HCT116 (cell line): ENCODE measurements around the gene C9orf72. TPM values are rescaled to one million over a fixed set of nuclear protein-coding genes. Genes with fewer than 3 reads are reported as not detected.

ENCODE experiments used
- ATAC-seq: fragments of 200-7000 bp; cut with Tn5 transposase; 2 replicates; pipeline ENCODE4 v1.9.1; 2020; ENCODE audit warnings: mild to moderate bottlenecking, moderate library complexity
- BruUV-seq: library from RNA; stranded (reverse); fragments of 400-500 nt; replicated peaks from 2 replicates; lab custom pipeline; 2021; lab: Mats Ljungman, UMichigan
- CTCF ChIA-PET: fragments of 300-600 bp; sonication (Branson Sonifier 250); formaldehyde crosslinking; loops from one replicate; lab custom pipeline; 2021; ENCODE audit warnings: antibody characterized with exemption; lab: Charles Lee
- POLR2A ChIA-PET: fragments of 300-600, 350-600 bp; sonication (Branson Sonifier 250); formaldehyde crosslinking; loops from one replicate; lab custom pipeline; 2021; ENCODE audit warnings: antibody characterized with exemption; lab: Charles Lee
- RAD21 ChIA-PET, 2 experiments: fragments of 300-600 bp; sonication (Branson Sonifier 250); formaldehyde crosslinking; loops; one replicate each; lab custom pipeline; 2023; ENCODE audit warnings: low total read pairs in 2 of 2; ENCODE audit not compliant: uncharacterized antibody in 2 of 2, unreplicated experiment in 2 of 2, low non-redundant PET in 1 of 2; lab: Charles Lee
- DNase-seq: peaks from one replicate; pipeline ENCODE4 v3.0.0-alpha.2; 2010; ENCODE audit warnings: low read depth, low spot score
- H2AFZ ChIP-seq: fragments of 200-600 bp; shearing (Covaris generic), sonication (generic); 2 replicates; pipeline ENCODE4 v1.6.1; 2017; ENCODE audit warnings: low read depth, mixed run types, mixed read lengths, antibody characterized with exemption, low read length; ENCODE audit not compliant: poor library complexity, severe bottlenecking
- H3K27ac ChIP-seq: 2 replicates; pipeline ENCODE4 v1.5.1; 2012; ENCODE audit warnings: low read depth, low read length
- H3K27me3 ChIP-seq: fragments of 200-600 bp; sonication (generic); 2 replicates; pipeline ENCODE4 v1.6.1; 2016; ENCODE audit warnings: mixed run types, low read length, mixed read lengths; ENCODE audit not compliant: insufficient read depth
- H3K36me3 ChIP-seq, 2 experiments: fragments of 200-500 bp in 1 of 2; fragments of 200-600 bp in 1 of 2; sonication (Bioruptor generic) in 1 of 2; sonication (generic) in 1 of 2; 2 replicates each; pipeline versions ENCODE4 v1.5.1 to v1.6.1; 2014 to 2016; ENCODE audit warnings: low read length in 2 of 2, inconsistent platforms in 1 of 2, mixed read lengths in 1 of 2, mixed run types in 1 of 2; ENCODE audit not compliant: insufficient read depth in 2 of 2, control insufficient read depth in 1 of 2
- H3K4me1 ChIP-seq, 2 experiments: fragments of 200-600 bp in 1 of 2; sonication (generic) in 1 of 2; 2 replicates each; pipeline versions ENCODE4 v1.5.1 to v1.6.1; 2012 to 2017; ENCODE audit warnings: low read length in 2 of 2, inconsistent platforms in 1 of 2, mild to moderate bottlenecking in 1 of 2, mixed read lengths in 1 of 2, mixed run types in 1 of 2, moderate library complexity in 1 of 2; ENCODE audit not compliant: insufficient read depth in 2 of 2, control insufficient read depth in 1 of 2
- H3K4me2 ChIP-seq: fragments of 200-600 bp; sonication (generic); 2 replicates; pipeline ENCODE4 v1.6.1; 2017; ENCODE audit warnings: mixed run types, low read length, mixed read lengths
- H3K4me3 ChIP-seq, 2 experiments: fragments of 200-600 bp in 1 of 2; sonication (generic) in 1 of 2; replicated peaks in 1 of 2; 2 replicates each; pipeline ENCODE4 v1.5.1; 2011 to 2016; ENCODE audit warnings: low read length in 2 of 2, control low read depth in 1 of 2, low read depth in 1 of 2, mild to moderate bottlenecking in 1 of 2, mixed read lengths in 1 of 2, mixed run types in 1 of 2
- H3K79me2 ChIP-seq: fragments of 200-600 bp; sonication (generic); 2 replicates; pipeline ENCODE4 v1.6.1; 2017; ENCODE audit warnings: mild to moderate bottlenecking, mixed run types, low read length, moderate library complexity, mixed read lengths; ENCODE audit not compliant: insufficient read depth
- H3K9ac ChIP-seq: fragments of 200-600 bp; sonication (generic); 2 replicates; pipeline ENCODE4 v1.6.1; 2016; ENCODE audit warnings: low read length, mixed read lengths
- H3K9me2 ChIP-seq: fragments of 200-600 bp; sonication (generic), shearing (Covaris generic); 2 replicates; pipeline ENCODE4 v1.6.1; 2017; ENCODE audit warnings: mixed run types, mild to moderate bottlenecking, moderate library complexity; ENCODE audit not compliant: insufficient read depth
- H3K9me3 ChIP-seq, 2 experiments: fragments of 200-500 bp in 1 of 2; fragments of 200-600 bp in 1 of 2; sonication (Bioruptor generic) in 1 of 2; sonication (generic) in 1 of 2; 2 replicates each; pipeline ENCODE4 v1.6.1; 2014 to 2017; ENCODE audit warnings: low read length in 2 of 2, mixed read lengths in 2 of 2, inconsistent platforms in 1 of 2, low read depth in 1 of 2, mild to moderate bottlenecking in 1 of 2, mixed run types in 1 of 2, moderate library complexity in 1 of 2; ENCODE audit not compliant: control insufficient read depth in 1 of 2, insufficient read depth in 1 of 2
- H4K20me1 ChIP-seq: fragments of 200-600 bp; sonication (generic), shearing (Covaris generic); 2 replicates; pipeline ENCODE4 v1.6.1; 2017; ENCODE audit warnings: mixed run types, mild to moderate bottlenecking, moderate library complexity; ENCODE audit not compliant: insufficient read depth
- ATF3 ChIP-seq: IDR thresholded peaks from 2 replicates; pipeline ENCODE4 v1.6.1; 2012
- CEBPB ChIP-seq: IDR thresholded peaks from 2 replicates; pipeline ENCODE4 v1.6.1; 2012; ENCODE audit warnings: low read depth
- ELF1 ChIP-seq: IDR thresholded peaks from 2 replicates; pipeline ENCODE4 v1.6.1; 2012; ENCODE audit warnings: low read depth, borderline replicate concordance
- EZH2 ChIP-seq: fragments of 200-600 bp; sonication (generic); IDR thresholded peaks from 2 replicates; pipeline ENCODE4 v1.6.1; 2017; ENCODE audit warnings: antibody characterized with exemption, mixed run types
- EZH2phosphoT487 ChIP-seq: fragments of 200-600 bp; IDR thresholded peaks from 2 replicates; pipeline ENCODE4 v1.6.1; 2018; ENCODE audit warnings: antibody characterized with exemption, borderline replicate concordance
- POLR2AphosphoS5 ChIP-seq: IDR thresholded peaks from 2 replicates; pipeline ENCODE4 v1.6.1; 2011; ENCODE audit warnings: mild to moderate bottlenecking, low read depth, low read length, moderate library complexity
- RAD21 ChIP-seq: IDR thresholded peaks from 2 replicates; pipeline ENCODE4 v1.6.1; 2012; ENCODE audit warnings: low read depth, mild to moderate bottlenecking
- SIN3A ChIP-seq: IDR thresholded peaks from 2 replicates; pipeline ENCODE4 v1.6.1; 2012; ENCODE audit warnings: low read depth
- SRF ChIP-seq: IDR thresholded peaks from 2 replicates; pipeline ENCODE4 v1.6.1; 2012; ENCODE audit warnings: low read depth
- intact Hi-C: fragments of 100-400 bp; cut with micrococcal nuclease; formaldehyde crosslinking; loops from 2 replicates; pipeline ENCODE4 v1.10.0; 2022
- total RNA-seq: library from RNA; stranded (reverse); gene quantifications from one replicate; pipeline ENCODE4 v1.2.1, GENCODE V29; 2021; ENCODE audit not compliant: unreplicated experiment
- TF ChIP-seq, protein P1 (sequence below): IDR thresholded peaks from 2 replicates; pipeline ENCODE4 v1.6.1; 2011; ENCODE audit warnings: mild to moderate bottlenecking, low read length, moderate library complexity; ENCODE audit not compliant: insufficient replicate concordance; ENCODE audit errors: extremely low read depth

Gene C9orf72
- total RNA-seq, 1 experiment from 2014 or later = 12.0 TPM

GRCh38 chr9:27534658-27535209 lies 38.5 kb downstream of the C9orf72 start (continued):
- TF ChIP-seq ELF1 (no peak), SRF (no peak), SIN3A (no peak), POLR2AphosphoS5 (no peak), ATF3 (no peak), EZH2 (no peak)
- TF ChIP-seq, all 23 proteins: peak for 0

DNA sequence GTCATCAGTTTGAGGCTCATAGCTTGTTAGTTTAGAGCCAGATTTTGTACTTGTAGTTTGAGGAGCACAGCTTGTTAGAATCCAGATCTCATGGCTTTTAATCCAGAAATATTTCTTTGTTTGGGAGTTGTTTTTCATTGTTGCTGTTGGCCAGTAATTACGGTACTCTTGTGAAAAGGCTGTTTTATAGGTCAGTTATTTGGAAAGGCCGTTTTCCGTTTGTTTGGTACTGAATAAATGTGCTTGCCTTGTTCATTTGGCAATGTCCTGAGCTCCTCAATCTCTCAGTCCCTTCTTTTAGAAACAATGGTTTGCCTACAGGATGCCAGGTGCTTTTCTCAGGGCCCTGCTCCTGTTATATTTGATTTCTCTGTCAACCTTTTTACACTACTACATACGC lies 39.1 kb downstream of the C9orf72 start:
- DNase-seq (no peak), ATAC-seq (no peak)
- no peak for TF ChIP-seq EZH2phosphoT487
- H3K36me3 ChIP-seq = no peaks in the 10 kb centered on the region
- no peak overlapping the region for H3K9ac ChIP-seq
- ChIA-PET CTCF (interaction anchor here (0.6 to 1.4 kb wide), 2 partner anchors 14 to 201 kb away, joined by 3 read pairs; no protein-coding TSS in a partner anchor), POLR2A (no interaction called here), RAD21 (no interaction called here)
- no peak overlapping the region for H3K27ac ChIP-seq
- intact Hi-C loops = no loop called here
- H3K79me2 ChIP-seq = no peaks in the 10 kb centered on the region
- no peak overlapping the region for H2AFZ ChIP-seq
- no peaks in the 10 kb centered on the region for H3K27me3 ChIP-seq
- no TSS peak for BruUV-seq
- H4K20me1 ChIP-seq = no peaks in the 10 kb centered on the region
- no peak overlapping the region for H3K4me2 ChIP-seq
- peaks cover 0 to 6% of the 10 kb centered on the region in 2 experiments; a peak in 1 of 4 replicates for H3K4me1 ChIP-seq
- H3K4me3 ChIP-seq = no peak overlapping the region
- H3K9me3 ChIP-seq = no peaks in the 10 kb centered on the region
- no peaks in the 10 kb centered on the region for H3K9me2 ChIP-seq

GRCh38 chr9:27533311-27533710 lies 40.0 kb downstream of the C9orf72 start:
- Histone ChIP-seq H3K27me3 (no peaks in the 10 kb centered on the region), H3K36me3 (no peaks in the 10 kb centered on the region), H3K9me2 (no peaks in the 10 kb centered on the region), H3K9me3 (no peaks in the 10 kb centered on the region), H3K79me2 (no peaks in the 10 kb centered on the region), H2AFZ (no peak overlapping the region), H3K4me2 (no peak overlapping the region), H3K4me3 (no peak overlapping the region), H4K20me1 (no peaks in the 10 kb centered on the region), H3K27ac (no peak overlapping the region), H3K4me1 (peaks cover 0 to 13% of the 10 kb centered on the region in 2 experiments; a peak in 1 of 4 replicates), H3K9ac (no peak overlapping the region)
- TF ChIP-seq ATF3 (no peak), RAD21 (no peak), CEBPB (no peak)
- TF ChIP-seq, protein P1, sequence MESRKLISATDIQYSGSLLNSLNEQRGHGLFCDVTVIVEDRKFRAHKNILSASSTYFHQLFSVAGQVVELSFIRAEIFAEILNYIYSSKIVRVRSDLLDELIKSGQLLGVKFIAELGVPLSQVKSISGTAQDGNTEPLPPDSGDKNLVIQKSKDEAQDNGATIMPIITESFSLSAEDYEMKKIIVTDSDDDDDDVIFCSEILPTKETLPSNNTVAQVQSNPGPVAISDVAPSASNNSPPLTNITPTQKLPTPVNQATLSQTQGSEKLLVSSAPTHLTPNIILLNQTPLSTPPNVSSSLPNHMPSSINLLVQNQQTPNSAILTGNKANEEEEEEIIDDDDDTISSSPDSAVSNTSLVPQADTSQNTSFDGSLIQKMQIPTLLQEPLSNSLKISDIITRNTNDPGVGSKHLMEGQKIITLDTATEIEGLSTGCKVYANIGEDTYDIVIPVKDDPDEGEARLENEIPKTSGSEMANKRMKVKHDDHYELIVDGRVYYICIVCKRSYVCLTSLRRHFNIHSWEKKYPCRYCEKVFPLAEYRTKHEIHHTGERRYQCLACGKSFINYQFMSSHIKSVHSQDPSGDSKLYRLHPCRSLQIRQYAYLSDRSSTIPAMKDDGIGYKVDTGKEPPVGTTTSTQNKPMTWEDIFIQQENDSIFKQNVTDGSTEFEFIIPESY = no peak
- DNase-seq = no peak
- ChIA-PET RAD21 (no interaction called here), CTCF (interaction anchor here (1.4 kb wide), 1 partner anchor 200 kb away, joined by 3 read pairs; no protein-coding TSS in a partner anchor), POLR2A (no interaction called here)
- BruUV-seq = no TSS peak
- intact Hi-C loops = no loop called here
- ATAC-seq = no peak
